C4-2B (cell line): ENCODE data around the gene OAF.

Experiments used
- H3K27ac ChIP-seq: fragments of 450-650 bp; 2 replicates; pipeline ENCODE4 v1.5.1; 2017
- CTCF ChIP-seq: fragments of 450-650 bp; conservative IDR thresholded peaks from 2 replicates; pipeline ENCODE4 v1.5.1; 2017; ENCODE audit warnings: mild to moderate bottlenecking
- ZFX ChIP-seq: fragments of 450-650 bp; IDR thresholded peaks from 2 replicates; pipeline ENCODE4 v1.6.1; 2017

The OAF gene

GRCh38 chr11:120198403-120198786 lies 12.4 kb upstream of the OAF start:
- H3K27ac ChIP-seq: no peak overlapping the region
- TF ChIP-seq CTCF (no peak), ZFX (no peak)

GRCh38 chr11:120198787-120199469 lies 11.9 kb upstream of the OAF start:
- no peak overlapping the region for H3K27ac ChIP-seq
- no peak for TF ChIP-seq CTCF
- no peak for TF ChIP-seq ZFX

GRCh38 chr11:120199613-120200012 lies 11.2 kb upstream of the OAF start:
- TF ChIP-seq CTCF: no peak
- TF ChIP-seq ZFX: no peak
- H3K27ac ChIP-seq: no peak overlapping the region

GRCh38 chr11:120200677-120201076 lies 10.2 kb upstream of the OAF start:
- H3K27ac ChIP-seq: no peak overlapping the region
- TF ChIP-seq ZFX (no peak), CTCF (no peak)

GRCh38 chr11:120201653-120202052 lies 9.2 kb upstream of the OAF start:
- no peak overlapping the region for H3K27ac ChIP-seq
- TF ChIP-seq ZFX (no peak), CTCF (no peak)

GRCh38 chr11:120203626-120204025 lies 7.2 kb upstream of the OAF start:
- no peak for TF ChIP-seq ZFX
- no peak overlapping the region for H3K27ac ChIP-seq

- H3K27ac ChIP-seq: no peak overlapping the region
- TF ChIP-seq CTCF (no peak), ZFX (no peak)
Measured at GRCh38 chr11:120205596-120206161, 5.2 kb upstream of the OAF start.

GRCh38 chr11:120207512-120207911 lies 3.3 kb upstream of the OAF start:
- H3K27ac ChIP-seq: peak overlapping the region; percentile 29; the same call in 1 of the 2 replicates
- TF ChIP-seq CTCF (no peak), ZFX (no peak)
